Esophagus muscularis mucosa (tissue), 4 donors: Measurements from ENCODE around the gene GADL1. TPM values are rescaled to one million over a fixed set of nuclear protein-coding genes. Genes with fewer than 3 reads are reported as not detected.

Source experiments
- DNase-seq: peaks from one replicate; pipeline ENCODE4 v3.0.0-alpha.2; 2017; ENCODE audit errors: extremely low spot score
- H3K27ac ChIP-seq, 4 donors: fragments of 200-600 bp; sonication (generic); replicated peaks in 1 of 4; 1 replicate in 3 of 4; 2 replicates in 1 of 4; pipeline ENCODE4 v1.5.1; 2016 to 2019; ENCODE audit warnings: mild to moderate bottlenecking in 1 of 4
- H3K27me3 ChIP-seq, 4 donors: fragments of 200-600 bp; sonication (generic); one replicate each; pipeline versions ENCODE4 v1.5.1 to v1.6.0; 2016 to 2019
- H3K36me3 ChIP-seq, 4 donors: fragments of 200-600 bp; sonication (generic); one replicate each; pipeline ENCODE4 v1.5.1; 2016 to 2019
- H3K4me1 ChIP-seq, 4 donors: fragments of 200-600 bp; sonication (generic); one replicate each; pipeline ENCODE4 v1.5.1; 2016 to 2019
- H3K4me3 ChIP-seq, 4 donors: fragments of 200-600 bp; sonication (generic); 1 replicate in 2 of 4; 2 replicates in 2 of 4; pipeline ENCODE4 v1.5.1; 2016 to 2019; ENCODE audit warnings: mild to moderate bottlenecking in 4 of 4, moderate library complexity in 1 of 4
- H3K9me3 ChIP-seq, 4 donors: fragments of 200-600 bp; sonication (generic); 1 replicate in 3 of 4; 2 replicates in 1 of 4; pipeline ENCODE4 v1.5.1; 2016 to 2019
- CTCF ChIP-seq, 3 experiments: fragments of 200-600 bp in 2 of 3; fragments of 450-650 bp in 1 of 3; sonication (generic) in 2 of 3; IDR thresholded peaks; one replicate each; pipeline ENCODE4 v1.5.1; 2017 to 2019; ENCODE audit warnings: antibody characterized with exemption in 3 of 3, mild to moderate bottlenecking in 2 of 3, moderate library complexity in 1 of 3
- EP300 ChIP-seq: sonication (generic); formaldehyde crosslinking; IDR thresholded peaks from one replicate; pipeline ENCODE4 v1.6.1; 2017; ENCODE audit warnings: antibody characterized with exemption
- POLR2A ChIP-seq: fragments of 450-650 bp; IDR thresholded peaks from one replicate; pipeline ENCODE4 v1.6.1; 2017; ENCODE audit warnings: antibody characterized with exemption, moderate library complexity, mild to moderate bottlenecking, low read depth
- POLR2AphosphoS5 ChIP-seq, 2 donors: sonication (generic); formaldehyde crosslinking; IDR thresholded peaks; one replicate each; pipeline ENCODE4 v1.6.1; 2017; ENCODE audit warnings: antibody characterized with exemption in 2 of 2
- WGBS: methylation state at CpG from one replicate; pipeline ENCODE4 v1.1.5; 2018; 5-methylcytosine and 5-hydroxymethylcytosine counted together
- intact Hi-C: fragments of 100-400 bp; cut with DNase I; formaldehyde crosslinking; loops from one replicate; pipeline ENCODE4 v1.15.1; 2023
- total RNA-seq, 4 donors: library from RNA; depleted of rRNA; stranded (reverse); fragments of >200 nt; gene quantifications; one replicate each; pipeline versions ENCODE4 v1.1.0 to v1.2.1, GENCODE V29; 2016

The GADL1 gene
- total RNA-seq, 4 donors from 2014 or later, result 1.7 to 4.6 (median 3.0) TPM

- peaks cover 0 to 13% (median 5%) of the 10 kb centered on the region in 4 donors for H3K4me1 ChIP-seq
- WGBS, result 75% methylated on average over 5 of the region's 5 CpGs
- no peaks in the 10 kb centered on the region for H3K27me3 ChIP-seq
- TF ChIP-seq POLR2AphosphoS5 (IDR thresholded peaks at IDR 0.05) (no peak), EP300 (no peak), CTCF (IDR thresholded peaks at IDR 0.05) (no peak), POLR2A (no peak)
- intact Hi-C loops, result no loop called here
- H3K4me3 ChIP-seq, result no peak overlapping the region
- no peak overlapping the region for H3K27ac ChIP-seq
- DNase-seq, result no peak
- no peaks in the 10 kb centered on the region for H3K9me3 ChIP-seq
- no peaks in the 10 kb centered on the region for H3K36me3 ChIP-seq
Observed at GRCh38 chr3:30720586-30721313, 173.7 kb downstream of the GADL1 start.

GRCh38 chr3:30719536-30719935, 174.9 kb downstream of the GADL1 start:
- no peaks in the 10 kb centered on the region for H3K27me3 ChIP-seq
- no peaks in the 10 kb centered on the region for H3K9me3 ChIP-seq
- H3K4me1 ChIP-seq, result peaks cover 0 to 13% (median 5%) of the 10 kb centered on the region in 4 donors
- 87% methylated on average over 3 of the region's 3 CpGs for WGBS
- TF ChIP-seq CTCF (IDR thresholded peaks at IDR 0.05) (no peak), POLR2A (no peak), POLR2AphosphoS5 (IDR thresholded peaks at IDR 0.05) (no peak)
- DNase-seq, result no peak
- no peak overlapping the region for H3K4me3 ChIP-seq
- H3K27ac ChIP-seq, result no peak overlapping the region
- no peaks in the 10 kb centered on the region for H3K36me3 ChIP-seq
- intact Hi-C loops, result no loop called here

- no peaks in the 10 kb centered on the region for H3K36me3 ChIP-seq
Observed at GRCh38 chr3:30713885-30714503, 180.5 kb downstream of the GADL1 start.

GRCh38 chr3:30712991-30713390, 181.5 kb downstream of the GADL1 start:
- no peak overlapping the region for H3K4me3 ChIP-seq
- intact Hi-C loops, result no loop called here
- TF ChIP-seq POLR2AphosphoS5 (IDR thresholded peaks at IDR 0.05), result no peak
- TF ChIP-seq CTCF (IDR thresholded peaks at IDR 0.05), result no peak
- TF ChIP-seq EP300, result no peak

More at GRCh38 chr3:30713885-30714503, 180.5 kb downstream of the GADL1 start:
- TF ChIP-seq POLR2A (no peak), EP300 (no peak), POLR2AphosphoS5 (IDR thresholded peaks at IDR 0.05) (no peak), CTCF (IDR thresholded peaks at IDR 0.05) (no peak)
- H3K9me3 ChIP-seq, result no peaks in the 10 kb centered on the region
- H3K4me3 ChIP-seq, result no peak overlapping the region
- H3K27ac ChIP-seq, result no peak overlapping the region
- WGBS, result 100% methylated on average over 2 of the region's 3 CpGs
- no peaks in the 10 kb centered on the region for H3K27me3 ChIP-seq
- intact Hi-C loops, result no loop called here
- peaks cover 0 to 6% (median 0%) of the 10 kb centered on the region in 4 donors for H3K4me1 ChIP-seq
- DNase-seq, result no peak

More at GRCh38 chr3:30712991-30713390, 181.5 kb downstream of the GADL1 start:
- Histone ChIP-seq H3K27me3 (no peaks in the 10 kb centered on the region), H3K9me3 (no peaks in the 10 kb centered on the region), H3K27ac (no peak overlapping the region), H3K4me1 (peaks cover 0 to 6% (median 0%) of the 10 kb centered on the region in 4 donors), H3K36me3 (no peaks in the 10 kb centered on the region)
- 80% methylated on average over 4 of the region's 4 CpGs for WGBS
- no peak for DNase-seq
